CD4-positive, alpha-beta T cell treated with Interleukin-15 for 1 hour (primary cell): ENCODE data around the gene COL21A1.

Experiments
- DNase-seq: peaks from one replicate; pipeline ENCODE4 v3.0.0-alpha.2; 2020

The COL21A1 gene

DNA sequence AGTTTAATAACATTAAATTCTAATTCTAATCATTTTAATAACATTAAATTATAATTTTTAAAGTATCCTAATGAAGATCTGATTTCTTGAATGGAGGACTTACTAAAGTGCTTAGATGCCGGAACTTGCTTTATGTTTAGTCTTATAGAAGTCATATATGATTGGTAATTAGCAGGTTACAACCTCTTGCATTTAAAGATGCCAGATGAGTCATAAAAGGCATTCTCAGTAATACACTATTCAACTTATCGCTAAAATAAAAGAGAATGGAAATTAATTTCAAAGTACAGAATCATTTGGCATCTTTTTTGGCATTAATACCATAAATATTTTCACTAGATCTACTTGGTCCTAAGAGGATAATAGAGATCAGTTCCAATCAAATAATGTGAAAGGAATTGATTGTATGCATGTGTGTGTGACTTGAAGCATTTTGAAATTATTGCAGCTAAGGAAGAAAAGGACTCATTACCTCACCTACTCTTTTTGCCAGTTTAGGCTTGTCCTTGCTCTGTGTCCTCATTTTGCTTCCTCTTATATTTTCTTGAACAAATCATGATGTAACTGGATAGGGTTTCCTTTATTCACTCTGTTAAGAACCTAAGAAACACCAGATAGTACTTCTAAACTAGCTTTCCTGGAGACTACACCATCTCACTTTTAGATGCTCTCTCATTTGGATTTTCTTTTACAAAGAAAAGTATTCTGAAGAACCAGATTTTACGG is 2.7 kb downstream of the COL21A1 start:
- no peak for DNase-seq

DNA sequence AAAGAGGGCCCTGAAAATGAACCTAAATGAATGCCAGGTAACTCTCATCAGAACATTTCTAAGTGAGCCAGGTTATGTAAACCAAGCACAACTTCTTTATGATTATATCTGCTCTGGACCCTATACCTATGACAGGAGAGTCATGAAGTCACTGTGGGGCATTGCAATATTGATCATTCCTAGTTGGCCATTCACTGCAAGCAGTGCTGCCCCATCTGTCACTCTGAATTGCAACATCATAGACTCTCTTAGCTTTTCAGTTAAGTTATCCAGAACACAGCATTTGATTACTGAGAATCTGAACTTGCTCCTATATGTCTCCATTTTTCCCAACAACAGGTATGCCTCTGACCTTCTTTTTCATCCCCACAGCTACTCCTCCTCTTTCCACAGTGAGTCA is 3.3 kb downstream of the COL21A1 start:
- no peak for DNase-seq

DNA sequence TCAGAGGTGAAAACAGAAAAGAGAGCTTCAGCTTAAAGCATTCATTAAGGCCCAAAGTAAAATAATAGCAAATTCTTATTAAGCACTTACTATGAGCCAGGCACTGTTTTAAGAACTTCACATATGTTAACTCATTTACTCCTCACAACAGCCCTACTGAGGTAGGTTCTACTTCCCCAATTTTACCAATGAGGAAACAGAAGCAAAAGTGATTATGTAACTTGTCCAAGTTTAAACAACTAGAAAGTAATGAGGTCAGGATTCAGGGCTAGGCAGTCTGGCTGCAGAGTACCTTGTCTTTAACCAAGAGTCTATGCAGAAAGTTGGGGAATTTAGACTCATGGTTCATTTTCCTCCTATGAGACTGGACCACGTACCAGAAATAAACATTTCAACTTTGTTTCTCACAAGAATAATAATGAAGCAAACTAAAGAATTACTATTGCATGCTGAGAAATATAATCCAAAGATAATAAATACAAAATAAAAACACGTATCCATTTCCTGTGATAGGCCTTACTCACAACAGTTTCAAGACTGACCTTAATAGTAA is 3.8 kb downstream of the COL21A1 start:
- no peak for DNase-seq

DNA sequence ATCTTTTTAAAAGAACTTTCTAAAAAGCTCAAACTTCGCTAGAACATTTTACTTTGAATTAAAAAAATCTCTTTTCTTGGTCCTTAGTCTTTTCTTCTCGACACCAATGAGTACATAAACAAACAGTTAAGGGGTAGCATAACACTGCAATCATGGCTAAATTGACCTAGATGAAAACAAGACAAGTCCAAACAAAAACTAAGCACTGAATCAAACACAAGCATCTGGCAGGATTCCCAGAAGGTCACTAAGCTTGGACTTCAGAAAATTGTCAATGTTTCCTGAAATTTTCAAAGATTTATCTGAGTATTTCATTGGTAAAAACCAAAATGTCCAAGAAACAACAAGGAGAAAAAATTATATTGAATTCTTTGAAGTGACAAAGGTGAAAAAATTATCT is 5.0 kb downstream of the COL21A1 start:
- DNase-seq = no peak

DNA sequence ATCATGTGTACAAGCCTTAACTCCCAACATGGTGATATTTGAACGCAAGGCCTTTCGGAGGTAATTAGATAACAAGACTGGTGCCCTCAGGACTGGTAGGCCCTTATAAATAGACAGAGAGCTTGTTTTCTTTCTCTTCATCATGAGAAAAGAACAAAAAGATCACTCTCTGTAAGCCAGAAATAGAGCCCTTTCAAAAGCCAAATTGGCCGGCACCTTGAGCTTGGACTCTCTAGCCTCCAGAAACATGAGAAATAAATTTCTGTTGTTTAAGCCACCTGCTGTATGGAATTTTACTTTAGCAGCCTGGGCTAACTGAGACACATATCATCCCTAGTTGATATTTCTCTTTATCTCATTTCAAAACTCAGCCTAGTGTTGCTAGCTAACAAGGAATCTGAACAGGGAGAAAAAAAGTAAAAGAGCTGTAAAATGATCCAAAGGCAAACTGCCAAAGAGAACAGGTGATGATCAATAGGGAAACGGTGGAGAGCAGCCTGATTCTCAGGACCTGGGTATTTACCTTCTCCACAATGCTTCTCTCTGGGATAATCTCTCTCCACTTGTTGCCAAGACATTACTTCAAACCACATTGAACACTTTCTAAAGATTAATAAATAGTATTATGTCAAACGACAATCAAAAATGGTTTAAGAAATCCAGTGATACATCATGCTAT is 6.1 kb downstream of the COL21A1 start:
- no peak for DNase-seq

DNA sequence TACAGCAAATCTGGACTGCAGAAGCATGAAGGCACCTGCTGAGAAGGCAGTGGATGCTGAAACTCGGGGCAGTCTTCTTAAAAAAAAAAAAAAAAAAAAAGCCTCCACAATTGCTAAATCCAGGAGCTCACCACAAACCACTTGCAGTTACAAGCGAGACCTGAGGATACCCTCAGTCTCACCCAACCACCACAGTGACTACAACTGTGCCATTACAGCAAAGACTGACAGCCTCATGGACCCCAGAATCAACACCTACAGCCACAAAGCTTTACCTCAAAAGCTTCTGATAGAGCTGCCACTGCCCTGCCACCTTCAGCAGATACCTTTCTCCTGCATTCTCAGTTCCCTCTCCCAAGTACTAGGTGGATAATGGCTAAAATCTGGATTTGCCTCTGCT is 9.0 kb downstream of the COL21A1 start:
- DNase-seq = no peak

DNA sequence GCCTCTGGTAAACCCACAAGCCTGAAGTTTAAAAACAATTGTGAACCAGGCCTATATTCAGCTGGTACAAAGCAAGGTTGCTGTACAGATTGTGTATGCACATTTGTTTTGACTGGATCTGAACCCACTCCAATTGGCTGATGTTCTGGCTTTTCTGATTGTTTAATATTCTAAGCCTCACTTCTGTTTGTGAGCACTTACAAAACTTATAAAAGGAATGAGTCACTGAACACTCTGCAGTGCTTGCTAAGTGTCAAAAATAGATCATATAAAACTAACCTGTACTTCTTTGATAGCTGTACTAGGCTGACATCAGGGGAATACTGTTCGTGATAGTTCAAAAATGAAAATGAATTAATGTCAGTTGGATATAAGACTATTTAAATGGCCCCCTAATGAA is 12.1 kb downstream of the COL21A1 start:
- DNase-seq = no peak

DNA sequence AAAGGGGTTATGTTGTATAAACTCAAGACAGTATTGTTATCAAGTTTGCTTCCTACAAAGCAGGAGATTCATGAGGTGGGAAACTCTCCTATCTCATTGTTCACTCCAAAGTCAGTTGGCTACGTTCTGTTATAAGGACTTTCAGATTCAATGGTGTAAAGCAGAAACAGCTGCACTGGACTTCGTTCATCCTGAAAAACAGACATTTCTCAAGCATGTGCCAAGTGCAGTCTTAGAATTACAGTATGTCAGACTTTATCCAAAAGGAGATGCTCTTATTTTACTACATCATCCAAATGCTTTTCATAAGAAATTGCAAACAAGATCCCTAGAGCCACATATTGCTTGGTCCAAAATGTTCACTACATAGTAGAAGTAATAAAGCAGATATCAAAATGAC is 14.9 kb downstream of the COL21A1 start:
- no peak for DNase-seq

DNA sequence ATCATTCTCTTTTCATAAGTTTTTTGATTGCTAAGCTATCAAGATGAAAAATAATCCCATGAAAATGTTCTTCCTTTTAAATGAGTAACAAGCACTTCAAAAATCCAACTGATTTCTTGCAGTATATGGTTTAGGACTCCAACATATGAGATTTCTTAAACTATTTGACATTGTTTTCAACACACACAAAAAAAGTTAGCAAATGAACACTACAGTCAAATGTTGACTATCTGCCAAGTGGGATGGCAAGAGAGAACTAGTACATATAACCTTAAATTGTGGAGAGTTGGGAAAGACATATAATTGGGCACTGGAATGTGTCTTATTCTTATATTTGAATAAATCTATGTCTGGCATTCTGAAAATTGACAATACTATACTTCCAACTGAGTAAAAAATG is 15.6 kb downstream of the COL21A1 start:
- DNase-seq = no peak

DNA sequence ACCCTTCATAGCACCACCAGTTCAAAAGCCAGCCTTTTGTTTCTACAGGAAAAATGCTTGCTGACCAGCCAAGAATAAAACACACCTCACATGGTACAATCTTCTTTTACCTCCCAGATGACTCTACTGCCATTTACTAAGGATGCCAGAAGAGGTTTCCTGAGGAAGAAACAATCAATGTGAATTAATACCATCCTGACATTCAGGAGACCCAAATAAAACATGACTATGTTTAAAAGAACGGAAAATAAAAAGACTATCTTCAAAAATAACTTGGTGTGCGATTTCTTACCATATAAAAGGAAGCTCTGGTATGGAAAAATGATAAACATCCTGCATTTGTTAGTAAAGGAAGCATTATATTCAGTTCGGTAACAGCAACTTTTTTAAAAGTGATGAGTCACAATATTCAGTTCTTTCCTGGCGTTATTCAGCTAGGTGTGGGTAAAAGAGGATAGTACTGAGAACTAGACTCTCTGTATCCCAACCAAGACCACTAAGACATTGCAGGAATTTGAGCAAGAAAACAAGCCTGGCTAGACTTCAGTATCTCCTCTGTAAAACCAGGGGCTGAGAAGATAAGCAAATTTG is 16.3 kb downstream of the COL21A1 start:
- DNase-seq = no peak

DNA sequence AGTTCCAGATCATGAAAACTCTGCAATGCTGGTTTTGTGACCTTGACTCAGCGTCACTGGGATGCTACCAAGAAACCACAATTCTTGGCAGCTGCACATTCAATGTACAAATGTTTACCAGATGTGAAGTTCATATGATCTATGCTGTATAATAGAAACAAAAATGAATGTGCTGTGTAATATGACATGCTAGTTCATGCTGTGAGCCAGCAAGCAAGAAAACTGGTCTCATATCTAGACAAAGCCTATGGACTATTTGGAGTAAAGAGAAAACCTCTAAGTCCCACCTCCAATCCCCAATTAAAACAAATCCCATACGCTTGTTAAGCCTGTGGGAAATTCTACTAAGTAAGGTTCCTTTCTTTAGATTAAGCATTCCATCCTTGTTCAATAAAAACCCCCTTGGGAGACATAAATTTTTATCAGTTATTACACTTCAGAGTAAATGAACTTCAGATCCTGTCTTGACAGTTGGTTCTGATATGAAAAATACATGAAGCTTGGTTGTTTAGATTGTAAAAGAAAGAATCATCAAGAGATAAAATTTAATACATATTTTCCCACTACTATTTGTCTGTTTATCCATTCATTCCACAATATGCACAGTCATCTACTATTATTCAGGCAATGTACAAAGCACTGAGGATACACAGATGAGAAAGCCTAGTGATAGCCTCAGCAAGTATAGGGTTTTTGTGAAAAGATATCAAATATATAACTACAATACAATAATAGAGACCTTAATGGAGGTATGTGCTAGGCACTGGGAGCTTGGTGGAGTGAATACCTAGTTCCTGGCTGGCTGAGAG is 20.1 kb downstream of the COL21A1 start:
- no peak for DNase-seq

DNA sequence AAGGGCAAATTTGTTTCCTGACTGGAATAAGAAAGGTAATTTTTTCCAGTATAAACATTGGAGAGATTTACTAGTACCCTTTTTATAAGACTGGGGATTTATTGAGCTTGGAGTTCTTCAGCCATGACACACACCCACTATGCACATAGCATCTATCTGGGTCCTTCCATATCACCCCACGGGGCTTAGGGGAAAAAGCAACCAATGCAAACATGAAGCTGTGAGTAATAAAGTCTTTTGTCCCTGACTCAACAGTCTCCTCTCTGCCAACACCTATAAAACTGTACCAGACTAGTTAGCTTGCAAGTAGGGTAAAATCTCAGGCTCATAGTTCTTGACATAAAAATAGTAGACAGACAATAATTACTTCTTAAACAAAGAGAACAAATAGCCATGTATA is 23.4 kb downstream of the COL21A1 start:
- DNase-seq = no peak

DNA sequence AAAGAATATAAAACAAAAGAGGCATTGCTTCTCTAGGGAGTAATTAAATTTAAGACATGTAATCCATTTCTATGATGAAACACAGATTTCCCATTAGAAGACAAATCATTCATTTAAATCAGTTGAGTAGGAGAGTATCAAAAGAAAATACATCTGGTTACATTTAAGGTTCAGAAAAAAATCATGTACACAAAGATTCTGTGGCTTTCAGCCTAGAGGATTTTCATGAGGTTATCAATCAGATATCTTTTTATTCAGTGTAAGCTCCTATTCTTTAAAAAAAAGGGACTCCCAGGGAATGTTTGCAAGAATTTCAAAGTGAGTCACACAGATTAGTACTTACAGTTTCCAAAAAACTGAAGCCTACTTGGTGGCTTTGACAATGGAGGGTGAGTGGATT is 24.9 kb downstream of the COL21A1 start:
- DNase-seq = no peak

DNA sequence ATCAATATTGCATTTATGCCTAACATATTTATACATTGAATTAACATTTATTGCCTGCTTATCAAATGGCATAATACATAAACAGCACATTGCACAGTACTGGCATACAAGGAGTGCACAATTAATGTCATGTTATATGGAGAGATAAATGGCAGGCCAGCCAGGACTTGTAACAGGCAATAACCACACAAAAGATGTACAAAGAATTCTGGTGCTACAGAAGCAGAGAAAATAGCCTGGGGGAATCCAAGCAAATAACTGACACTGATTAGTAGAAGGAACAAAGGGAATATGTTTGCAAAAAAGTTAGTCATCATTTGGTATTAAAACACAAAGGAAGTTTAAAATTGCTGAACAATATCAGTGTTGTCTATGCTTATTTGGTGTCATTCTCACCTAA is 27.3 kb downstream of the COL21A1 start:
- DNase-seq = no peak

DNA sequence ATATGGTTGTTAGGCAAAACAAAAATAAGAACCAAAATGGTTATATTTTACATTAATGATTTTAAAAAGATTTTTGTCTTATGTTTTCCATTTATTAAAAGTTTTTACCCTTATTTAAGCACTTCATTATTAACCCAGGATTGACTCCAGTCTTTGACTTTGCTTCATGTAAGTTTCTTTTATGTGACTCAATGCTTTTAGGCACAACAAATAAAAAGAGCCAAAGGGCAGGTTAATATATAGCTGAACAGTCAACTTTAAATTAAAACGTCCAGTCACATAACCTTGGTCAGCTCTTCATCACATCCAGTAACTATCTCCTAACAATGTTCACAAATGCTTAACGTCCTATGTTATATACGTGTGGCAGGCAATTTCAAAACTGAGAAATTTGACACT is 32.7 kb downstream of the COL21A1 start:
- no peak for DNase-seq

DNA sequence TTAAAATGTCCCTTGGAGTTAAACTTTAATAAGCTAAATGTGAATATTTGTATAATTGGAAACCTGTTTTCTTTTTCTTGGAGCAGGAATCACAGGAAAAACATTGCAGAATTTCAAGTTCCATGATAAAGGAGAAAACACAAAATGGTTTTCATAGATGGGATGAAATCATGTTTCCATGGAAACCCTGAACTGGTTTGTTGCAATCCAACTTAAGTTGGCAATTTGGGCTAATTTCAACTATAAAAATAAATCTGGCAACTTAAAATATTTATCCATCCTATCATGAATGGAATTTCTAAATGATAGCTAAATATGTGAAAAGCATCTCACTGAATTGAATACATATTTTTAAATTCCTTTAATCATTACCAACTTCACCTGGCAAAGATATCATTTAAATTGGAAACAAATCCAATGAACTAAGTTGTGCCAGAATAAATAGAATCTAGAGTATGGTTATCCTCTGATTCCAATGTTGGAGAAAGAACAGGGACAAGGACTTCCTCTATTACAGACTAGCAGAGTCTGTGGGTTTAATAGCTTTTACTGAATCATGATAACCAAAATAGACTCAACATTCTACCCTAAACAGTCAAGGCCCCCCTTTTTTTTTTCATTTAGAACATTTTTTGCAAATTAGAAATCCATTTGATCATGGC is 33.2 kb downstream of the COL21A1 start:
- DNase-seq = no peak

DNA sequence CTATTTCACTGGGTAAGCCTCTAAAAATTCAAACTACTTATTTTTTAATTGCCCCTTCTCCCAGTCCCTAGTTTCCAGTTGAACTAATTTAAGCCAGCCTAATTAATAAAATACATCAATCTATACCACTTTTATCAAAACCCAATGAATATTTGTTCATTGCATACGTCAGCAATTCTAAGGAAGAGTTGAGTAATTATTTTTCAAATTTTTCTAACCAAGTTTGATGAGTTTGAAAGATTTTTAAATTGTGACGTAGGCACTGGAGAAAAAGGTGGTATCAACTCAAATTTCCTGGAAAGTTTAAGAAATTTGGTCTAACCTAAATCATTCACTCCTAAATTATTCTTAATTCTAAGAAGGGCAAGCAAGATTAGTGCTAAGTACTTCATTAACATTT is 35.7 kb downstream of the COL21A1 start:
- no peak for DNase-seq

DNA sequence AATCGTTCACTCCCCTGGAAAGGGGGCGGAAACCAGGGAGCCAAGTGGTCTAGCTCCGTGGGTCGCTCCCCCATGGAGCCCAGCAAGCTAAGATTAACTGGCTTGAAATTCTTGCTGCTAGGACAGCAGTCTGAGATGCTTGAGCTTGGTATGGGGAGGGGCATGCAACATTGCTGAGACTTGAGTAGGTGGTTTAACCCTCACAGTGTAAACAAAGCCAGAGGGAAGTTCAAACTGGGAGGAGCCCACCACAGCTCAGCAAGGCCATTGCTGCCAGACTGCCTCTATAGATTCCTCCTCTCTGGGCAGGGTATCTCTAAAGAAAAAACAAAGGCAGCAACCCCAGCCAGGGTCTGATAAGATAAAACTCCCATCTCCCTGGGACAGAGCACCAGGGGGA is 43.2 kb downstream of the COL21A1 start:
- DNase-seq = no peak

DNA sequence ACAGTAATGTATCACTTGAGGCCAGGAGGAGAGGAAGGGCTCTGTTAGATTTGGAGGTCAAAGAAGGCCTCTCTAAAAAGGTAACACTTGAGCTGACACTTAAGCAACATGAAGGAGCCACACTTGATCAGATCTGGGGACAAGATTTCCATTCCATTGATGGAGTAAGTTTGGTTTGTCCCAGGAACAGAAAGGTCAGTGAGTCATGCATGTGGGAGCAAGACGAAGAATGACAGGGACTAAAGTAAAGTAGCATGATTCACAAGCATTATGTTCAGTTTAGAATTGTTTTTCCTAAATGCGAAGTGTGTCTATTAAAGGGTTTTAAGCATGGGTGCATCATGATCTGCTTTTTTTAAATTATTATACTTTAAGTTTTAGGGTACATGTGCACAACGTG is 47.4 kb downstream of the COL21A1 start:
- DNase-seq = no peak

DNA sequence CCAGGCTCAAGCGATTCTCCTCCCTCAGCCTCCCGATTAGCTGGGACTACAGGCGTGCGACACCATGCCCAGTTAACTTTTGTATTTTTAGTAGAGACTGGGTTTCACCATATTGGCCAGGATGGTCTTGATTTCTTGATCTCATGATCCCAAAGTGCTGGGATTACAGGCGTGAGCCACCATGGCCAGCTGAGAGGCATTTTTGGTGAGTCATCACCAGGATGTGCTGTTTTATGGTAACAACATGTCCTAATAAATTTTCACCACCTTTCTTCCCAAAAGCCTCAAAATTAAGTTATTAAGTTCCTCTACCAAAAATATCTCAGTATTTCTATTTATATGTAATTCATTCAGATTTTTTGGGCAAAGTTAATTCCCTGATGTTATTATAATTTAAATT is 53.5 kb downstream of the COL21A1 start:
- DNase-seq = no peak

DNA sequence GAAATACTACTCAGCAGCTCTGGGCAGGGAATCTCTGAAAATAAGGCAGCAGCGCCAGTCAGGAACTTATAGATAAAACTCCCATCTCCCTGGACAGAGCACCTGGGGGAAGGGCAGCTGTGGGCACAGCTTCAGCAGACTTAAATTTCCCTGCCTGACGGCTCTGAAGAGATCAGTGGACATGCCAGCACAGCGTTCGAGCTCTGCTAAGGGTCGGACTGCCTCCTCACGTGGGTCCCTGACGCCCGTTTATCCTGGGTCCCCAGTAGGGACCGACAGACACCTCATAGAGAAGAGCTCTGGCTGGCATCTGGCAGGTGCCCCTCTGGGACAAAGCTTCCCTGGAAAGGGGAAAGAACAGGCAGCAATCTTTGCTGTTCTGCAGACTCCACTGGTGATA is 59.0 kb downstream of the COL21A1 start:
- no peak for DNase-seq

DNA sequence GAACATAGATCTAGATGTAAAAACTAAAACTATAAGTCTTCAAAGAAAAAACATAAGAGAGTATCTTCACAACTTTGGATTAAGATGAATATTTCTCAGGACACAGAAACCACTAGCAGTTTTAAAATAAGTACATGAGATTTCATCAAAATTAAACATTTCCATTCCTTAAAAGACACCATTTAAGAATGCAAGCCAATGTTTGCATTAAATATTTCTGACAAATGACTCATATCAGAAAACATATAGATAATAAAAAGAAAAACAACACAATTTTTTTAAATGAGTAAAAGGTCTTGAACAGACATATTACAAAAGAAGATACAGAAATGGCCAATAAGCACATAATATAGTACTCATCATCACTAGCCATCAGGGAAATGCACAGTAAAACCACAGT is 59.7 kb downstream of the COL21A1 start:
- DNase-seq = no peak

DNA sequence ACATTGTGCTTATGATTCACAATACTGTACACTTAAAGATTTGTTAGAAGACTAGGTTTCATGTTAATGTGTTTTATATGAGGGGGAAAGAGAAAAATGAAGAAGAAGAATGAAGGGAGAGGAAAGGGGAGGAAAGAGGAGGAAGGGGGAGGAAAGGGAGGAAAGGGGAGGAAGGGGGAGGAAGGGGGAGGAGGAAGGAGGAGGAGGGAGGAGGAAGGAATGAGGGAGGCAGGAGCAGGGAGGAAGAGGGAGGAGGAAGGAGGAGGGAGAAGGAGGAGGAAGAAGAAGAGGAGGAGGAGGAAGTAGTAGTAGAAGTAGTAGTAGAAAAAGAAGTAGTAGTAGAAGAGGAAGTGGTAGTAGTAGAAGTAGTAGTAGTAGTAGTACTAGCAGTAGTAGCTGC is 70.6 kb downstream of the COL21A1 start:
- DNase-seq = no peak
